ENCODE data around the gene PAXX.

Gene PAXX

GRCh38 chr9:136953771-136954269, 38.4 kb upstream of the PAXX start:
- DNase-seq, result no peak

- no peak for DNase-seq
Measured at GRCh38 chr9:136954270-136955083, 37.7 kb upstream of the PAXX start.

- no peak for DNase-seq
Measured at GRCh38 chr9:136955202-136955942, 36.9 kb upstream of the PAXX start.

- no peak for DNase-seq
Measured at GRCh38 chr9:136955943-136956335, 36.3 kb upstream of the PAXX start.

GRCh38 chr9:136956604-136957003, 35.6 kb upstream of the PAXX start:
- DNase-seq, result no peak

GRCh38 chr9:136957461-136957860, 34.8 kb upstream of the PAXX start:
- no peak for DNase-seq

GRCh38 chr9:136957901-136958300, 34.3 kb upstream of the PAXX start:
- DNase-seq, result no peak

GRCh38 chr9:136958473-136958872, 33.7 kb upstream of the PAXX start:
- no peak for DNase-seq

- DNase-seq, result no peak
Measured at GRCh38 chr9:136958898-136959850, 33.0 kb upstream of the PAXX start.

GRCh38 chr9:136960212-136960937, 31.8 kb upstream of the PAXX start:
- peak; percentile 75 for DNase-seq

GRCh38 chr9:136960938-136961275, 31.3 kb upstream of the PAXX start:
- DNase-seq, result no peak

- no peak for DNase-seq
Measured at GRCh38 chr9:136961279-136962065, 30.8 kb upstream of the PAXX start.

GRCh38 chr9:136962163-136962562, 30.1 kb upstream of the PAXX start:
- no peak for DNase-seq

GRCh38 chr9:136962701-136963248, 29.4 kb upstream of the PAXX start:
- no peak for DNase-seq

- no peak for DNase-seq
Measured at GRCh38 chr9:136963341-136963740, 28.9 kb upstream of the PAXX start.

GRCh38 chr9:136963751-136964150, 28.5 kb upstream of the PAXX start:
- DNase-seq, result no peak

- DNase-seq, result no peak
Measured at GRCh38 chr9:136964171-136964689, 28.0 kb upstream of the PAXX start.

- no peak for DNase-seq
Measured at GRCh38 chr9:136964833-136965422, 27.3 kb upstream of the PAXX start.

GRCh38 chr9:136965771-136966484, 26.3 kb upstream of the PAXX start:
- peak; percentile 45 for DNase-seq

All from activated gamma-delta T cell treated with Interleukin-2 at 50 U/mL for 16 hours (primary cell).